ENCODE results near the gene MAP3K9.
A peak's percentile ranks its signal among the peaks of the same experiment; 100 is the strongest.

Gene MAP3K9

GRCh38 chr14:70716483-70716882, 92.8 kb downstream of the MAP3K9 start:
- no peak for TF ChIP-seq CTCF (IDR thresholded peaks at IDR 0.05; ENCODE audit: low read depth, low read length, missing control alignments)
- DNase-seq (ENCODE audit: low read depth) = no peak
- H3K4me3 ChIP-seq (ENCODE audit: low read depth, low read length) = no peak overlapping the region
- in situ Hi-C loops (cut with HindIII; ENCODE audit: low sequenced_read_pairs) = no loop called here

GRCh38 chr14:70714055-70714550, 95.2 kb downstream of the MAP3K9 start:
- H3K4me3 ChIP-seq (ENCODE audit: low read depth, low read length) = no peak overlapping the region
- in situ Hi-C loops (cut with HindIII; ENCODE audit: low sequenced_read_pairs) = no loop called here
- DNase-seq (ENCODE audit: low read depth) = peak; percentile 70
- TF ChIP-seq CTCF (IDR thresholded peaks at IDR 0.05; ENCODE audit: low read depth, low read length, missing control alignments) = peak; percentile 54

GRCh38 chr14:70713511-70713916, 95.8 kb downstream of the MAP3K9 start:
- no peak for TF ChIP-seq CTCF (IDR thresholded peaks at IDR 0.05; ENCODE audit: low read depth, low read length, missing control alignments)
- in situ Hi-C loops (cut with HindIII; ENCODE audit: low sequenced_read_pairs) = no loop called here
- no peak for DNase-seq (ENCODE audit: low read depth)
- no peak overlapping the region for H3K4me3 ChIP-seq (ENCODE audit: low read depth, low read length)

- in situ Hi-C loops (cut with HindIII; ENCODE audit: low sequenced_read_pairs) = no loop called here
- TF ChIP-seq CTCF (IDR thresholded peaks at IDR 0.05; ENCODE audit: low read depth, low read length, missing control alignments) = no peak
- DNase-seq (ENCODE audit: low read depth) = no peak
- H3K4me3 ChIP-seq (ENCODE audit: low read depth, low read length) = no peak overlapping the region
These were observed 96.2 kb downstream of the MAP3K9 start for GRCh38 chr14:70713096-70713495.

- DNase-seq (ENCODE audit: low read depth) = no peak
- in situ Hi-C loops (cut with HindIII; ENCODE audit: low sequenced_read_pairs) = no loop called here
- no peak for TF ChIP-seq CTCF (IDR thresholded peaks at IDR 0.05; ENCODE audit: low read depth, low read length, missing control alignments)
- H3K4me3 ChIP-seq (ENCODE audit: low read depth, low read length) = no peak overlapping the region
These were observed 97.9 kb downstream of the MAP3K9 start for GRCh38 chr14:70711451-70711850.

- TF ChIP-seq CTCF (IDR thresholded peaks at IDR 0.05; ENCODE audit: low read depth, low read length, missing control alignments) = no peak
- in situ Hi-C loops (cut with HindIII; ENCODE audit: low sequenced_read_pairs) = no loop called here
- no peak overlapping the region for H3K4me3 ChIP-seq (ENCODE audit: low read depth, low read length)
- no peak for DNase-seq (ENCODE audit: low read depth)
These were observed 99.5 kb downstream of the MAP3K9 start for GRCh38 chr14:70709726-70710382.

Measured in astrocyte of the cerebellum (primary cell).